ENCODE data around the gene TRMT61B.

The TRMT61B gene

GRCh38 chr2:28906376-28906775, 36.3 kb upstream of the TRMT61B start (continued):
- TF ChIP-seq ZNF510 (tag by site-specific recombination; IDR thresholded peaks at IDR 0.05; ENCODE audit: insufficient replicate concordance) (no peak), ZNF148 (tag by site-specific recombination; IDR thresholded peaks at IDR 0.05; ENCODE audit: borderline replicate concordance) (no peak), MZF1 (tag by site-specific recombination; IDR thresholded peaks at IDR 0.05; ENCODE audit: borderline replicate concordance) (no peak)

GRCh38 chr2:28905533-28905932, 35.4 kb upstream of the TRMT61B start:
- H3K27ac ChIP-seq (ENCODE audit: extremely low read depth, low read depth, low read length): no peak overlapping the region
- CTCF ChIA-PET: interaction anchor here (1.2 kb wide), 1 partner anchor 85 kb away, joined by 3 read pairs; no protein-coding TSS in a partner anchor
- H3K9me3 ChIP-seq (ENCODE audit: control insufficient read depth, insufficient read depth, low read depth, low read length): no peaks in the 10 kb centered on the region
- no peaks in the 10 kb centered on the region for H3K4me1 ChIP-seq (ENCODE audit: control insufficient read depth, insufficient read depth, low read length)
- H3K4me3 ChIP-seq (ENCODE audit: low read depth, low read length): no peak overlapping the region
- peaks cover 59 to 85% of the 10 kb centered on the region in 2 experiments for H3K36me3 ChIP-seq (ENCODE audit: control insufficient read depth in 2 of 2, insufficient read depth in 1 of 2, low read length in 2 of 2)
- POLR2A ChIA-PET: interaction anchor here (1.0 kb wide), 1 partner anchor 11 kb away, joined by 7 read pairs; the partner anchor contains the start of gene WDR43
- TF ChIP-seq ZEB2 (tag by site-specific recombination; IDR thresholded peaks at IDR 0.05): no peak
- no peak for TF ChIP-seq ZNF423 (tag by site-specific recombination; IDR thresholded peaks at IDR 0.05)
- no peak for TF ChIP-seq KLF10 (tag by site-specific recombination; IDR thresholded peaks at IDR 0.05)

GRCh38 chr2:28904802-28905457, 34.8 kb upstream of the TRMT61B start:
- Histone ChIP-seq H3K27ac (ENCODE audit: extremely low read depth, low read depth, low read length) (no peak overlapping the region), H3K4me1 (ENCODE audit: control insufficient read depth, insufficient read depth, low read length) (no peaks in the 10 kb centered on the region), H3K9me3 (ENCODE audit: control insufficient read depth, insufficient read depth, low read depth, low read length) (no peaks in the 10 kb centered on the region), H3K4me3 (ENCODE audit: low read depth, low read length) (no peak overlapping the region), H3K36me3 (ENCODE audit: control insufficient read depth in 2 of 2, insufficient read depth in 1 of 2, low read length in 2 of 2) (peaks cover 55 to 81% of the 10 kb centered on the region in 2 experiments)
- TF ChIP-seq KLF10 (tag by site-specific recombination; IDR thresholded peaks at IDR 0.05) (no peak), ZNF76 (tag by site-specific recombination; IDR thresholded peaks at IDR 0.05; ENCODE audit: borderline replicate concordance, low read depth) (no peak), MZF1 (tag by site-specific recombination; IDR thresholded peaks at IDR 0.05; ENCODE audit: borderline replicate concordance) (no peak), ZNF157 (tag by site-specific recombination; IDR thresholded peaks at IDR 0.05) (no peak), HOXD13 (CRISPR knock-in tag; IDR thresholded peaks at IDR 0.05; ENCODE audit: borderline replicate concordance) (no peak), PBX3 (CRISPR knock-in tag; IDR thresholded peaks at IDR 0.05) (no peak), ZNF585B (tag by site-specific recombination; IDR thresholded peaks at IDR 0.05) (no peak), ZNF660 (tag by site-specific recombination; IDR thresholded peaks at IDR 0.05) (no peak), ZNF138 (tag by site-specific recombination; IDR thresholded peaks at IDR 0.05; ENCODE audit: borderline replicate concordance) (no peak), ZNF184 (tag by site-specific recombination; IDR thresholded peaks at IDR 0.05) (no peak)
- TF ChIP-seq, protein P1, sequence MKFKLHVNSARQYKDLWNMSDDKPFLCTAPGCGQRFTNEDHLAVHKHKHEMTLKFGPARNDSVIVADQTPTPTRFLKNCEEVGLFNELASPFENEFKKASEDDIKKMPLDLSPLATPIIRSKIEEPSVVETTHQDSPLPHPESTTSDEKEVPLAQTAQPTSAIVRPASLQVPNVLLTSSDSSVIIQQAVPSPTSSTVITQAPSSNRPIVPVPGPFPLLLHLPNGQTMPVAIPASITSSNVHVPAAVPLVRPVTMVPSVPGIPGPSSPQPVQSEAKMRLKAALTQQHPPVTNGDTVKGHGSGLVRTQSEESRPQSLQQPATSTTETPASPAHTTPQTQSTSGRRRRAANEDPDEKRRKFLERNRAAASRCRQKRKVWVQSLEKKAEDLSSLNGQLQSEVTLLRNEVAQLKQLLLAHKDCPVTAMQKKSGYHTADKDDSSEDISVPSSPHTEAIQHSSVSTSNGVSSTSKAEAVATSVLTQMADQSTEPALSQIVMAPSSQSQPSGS (tag by site-specific recombination; IDR thresholded peaks at IDR 0.05; ENCODE audit: low read depth): no peak
- ChIA-PET POLR2A (interaction anchor here (0.7 to 1.0 kb wide), 2 partner anchors 11 to 1652 kb away, joined by 3 to 7 read pairs; partner anchors contain the start of gene WDR43), CTCF (interaction anchor here (1.2 kb wide), 1 partner anchor 84 kb away, joined by 3 read pairs; no protein-coding TSS in a partner anchor)

All from HEK293 (cell line).